Left hindlimb (tissue), 1 donor: ENCODE data around the gene NR2F1.

Source experiments
- DNase-seq: peaks from one replicate; pipeline ENCODE4 v3.0.0-alpha.2; 2018

The NR2F1 gene

GRCh38 chr5:93577854-93578812 is 4.9 kb upstream of the NR2F1 start:
- DNase-seq: no peak

- DNase-seq: peak; percentile 57
Observed at GRCh38 chr5:93578813-93579691, 4.0 kb upstream of the NR2F1 start.

- DNase-seq: peak; percentile 65
Observed at GRCh38 chr5:93579692-93580062, 3.3 kb upstream of the NR2F1 start.

GRCh38 chr5:93580063-93580926 is 2.7 kb upstream of the NR2F1 start:
- DNase-seq: peak; percentile 44

GRCh38 chr5:93580927-93581445 is 2.0 kb upstream of the NR2F1 start, which contains the start of gene NR2F1-AS1:
Gene NR2F1-AS1, minus strand, starts transcription at chr5:93581219.
- peak; percentile 40 for DNase-seq

GRCh38 chr5:93582167-93582462 is 907 bp upstream of the NR2F1 start:
- no peak for DNase-seq

DNA sequence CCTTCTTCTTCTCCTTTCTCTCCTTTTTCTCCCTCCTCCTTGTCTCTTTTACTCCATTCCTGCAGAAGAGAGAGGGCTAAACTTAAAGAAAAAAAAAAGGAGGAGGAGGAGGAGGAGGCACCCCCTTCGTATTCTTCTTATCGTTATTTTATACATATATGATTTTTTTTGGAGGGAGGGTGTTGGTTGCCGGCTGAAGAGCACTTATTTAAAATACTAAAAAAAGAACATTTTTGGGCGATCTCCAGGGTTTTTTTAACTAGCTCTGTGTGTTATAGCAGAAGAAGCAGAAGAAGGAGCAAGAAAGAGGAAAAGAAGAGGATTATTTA is 381 bp downstream of the NR2F1 start:
- DNase-seq: no peak

- no peak for DNase-seq
Observed at GRCh38 chr5:93583768-93584595, 960 bp downstream of the NR2F1 start.

GRCh38 chr5:93584596-93585040 is 1.6 kb downstream of the NR2F1 start:
- no peak for DNase-seq

- no peak for DNase-seq
Observed at GRCh38 chr5:93585041-93585766, 2.2 kb downstream of the NR2F1 start.

DNA sequence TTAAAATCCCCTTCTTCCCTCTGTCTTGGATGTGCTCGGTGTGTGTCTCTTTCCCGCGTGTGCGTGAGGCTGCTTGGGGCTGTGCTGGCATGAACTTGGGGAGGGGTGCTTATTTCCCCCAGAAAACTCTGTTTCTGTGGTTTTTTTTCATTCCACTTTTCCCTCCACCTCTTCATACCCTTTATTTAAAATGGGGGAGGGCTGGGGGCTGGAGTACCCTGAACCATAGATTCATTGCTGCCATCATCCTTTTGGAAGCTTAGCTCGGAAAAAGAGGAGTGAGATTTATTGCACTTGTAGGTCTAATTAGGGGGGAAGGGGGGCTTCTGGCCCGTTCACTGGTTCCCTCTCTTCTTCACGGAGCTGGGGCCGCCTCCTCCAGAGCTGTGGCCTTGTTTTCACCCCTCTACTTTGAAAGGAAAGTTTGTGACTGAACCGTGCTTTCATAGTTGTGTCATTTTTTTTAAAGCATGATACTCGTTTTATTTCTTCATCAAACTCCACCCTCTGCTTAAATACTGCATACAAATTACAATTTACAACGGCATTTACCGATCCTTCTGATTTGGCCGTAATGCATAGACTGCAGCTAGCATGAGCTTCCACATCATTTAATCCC is 2.9 kb downstream of the NR2F1 start:
- no peak for DNase-seq

DNA sequence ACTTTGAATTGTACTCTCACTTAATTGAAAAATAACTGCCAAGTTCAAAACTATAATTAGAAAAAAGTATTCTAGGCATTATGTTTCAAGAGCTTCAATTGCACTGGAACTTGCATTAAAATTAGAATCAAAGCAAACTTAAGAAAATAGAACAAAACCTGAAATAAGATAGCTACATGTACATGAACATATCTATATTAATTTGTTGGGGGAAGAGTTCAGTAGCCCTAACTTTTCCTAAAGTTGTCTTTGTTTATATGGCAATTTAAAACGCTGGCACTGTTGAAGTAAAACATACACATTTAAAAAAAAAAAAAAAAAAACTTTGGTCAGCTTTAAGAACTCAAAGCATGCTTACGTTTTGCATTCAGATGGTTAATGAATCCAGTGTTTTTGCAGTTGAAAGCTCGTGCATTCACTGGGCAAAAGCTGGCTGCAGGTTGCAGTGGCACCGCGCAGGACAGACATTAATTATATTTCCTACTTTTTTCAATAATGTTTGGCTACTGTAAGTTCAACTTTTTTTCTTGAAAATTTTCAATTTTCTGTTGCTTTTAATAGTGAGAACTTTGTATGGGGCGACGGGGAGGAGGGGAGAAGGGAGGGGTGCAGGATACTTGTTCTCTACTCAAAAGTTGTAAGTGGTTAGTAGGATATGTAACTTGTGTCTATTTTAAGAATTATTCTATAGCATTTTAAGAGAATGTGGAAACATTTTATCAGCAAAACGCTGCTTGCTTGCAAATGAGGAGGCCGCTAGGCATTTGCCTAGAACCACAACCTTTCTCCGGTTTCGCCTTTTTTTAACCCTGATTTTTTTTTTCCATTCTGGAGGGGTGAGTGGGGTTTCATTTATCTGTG is 3.9 kb downstream of the NR2F1 start:
- DNase-seq: no peak

DNA sequence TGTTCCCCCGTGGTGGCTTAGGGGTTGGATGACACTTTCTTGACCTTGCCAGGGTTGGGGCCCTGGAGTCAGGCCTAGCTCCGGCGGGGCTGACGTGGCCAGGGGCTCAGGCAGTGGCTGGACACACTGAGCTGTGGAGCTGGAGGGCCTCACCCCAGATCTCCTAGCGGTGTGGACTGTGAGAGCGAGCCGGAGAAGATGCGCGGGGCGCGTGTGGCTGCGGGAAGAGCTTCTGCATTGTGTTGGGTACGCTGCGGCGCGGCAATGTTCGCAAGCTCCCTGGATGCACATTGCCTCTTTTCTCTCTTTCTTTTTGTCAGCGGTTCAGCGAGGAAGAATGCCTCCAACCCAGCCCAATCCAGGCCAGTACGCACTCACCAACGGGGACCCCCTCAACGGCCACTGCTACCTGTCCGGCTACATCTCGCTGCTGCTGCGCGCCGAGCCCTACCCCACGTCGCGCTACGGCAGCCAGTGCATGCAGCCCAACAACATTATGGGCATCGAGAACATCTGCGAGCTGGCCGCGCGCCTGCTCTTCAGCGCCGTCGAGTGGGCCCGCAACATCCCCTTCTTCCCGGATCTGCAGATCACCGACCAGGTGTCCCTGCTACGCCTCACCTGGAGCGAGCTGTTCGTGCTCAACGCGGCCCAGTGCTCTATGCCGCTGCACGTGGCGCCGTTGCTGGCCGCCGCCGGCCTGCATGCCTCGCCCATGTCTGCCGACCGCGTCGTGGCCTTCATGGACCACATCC is 4.8 kb downstream of the NR2F1 start:
- no peak for DNase-seq

DNA sequence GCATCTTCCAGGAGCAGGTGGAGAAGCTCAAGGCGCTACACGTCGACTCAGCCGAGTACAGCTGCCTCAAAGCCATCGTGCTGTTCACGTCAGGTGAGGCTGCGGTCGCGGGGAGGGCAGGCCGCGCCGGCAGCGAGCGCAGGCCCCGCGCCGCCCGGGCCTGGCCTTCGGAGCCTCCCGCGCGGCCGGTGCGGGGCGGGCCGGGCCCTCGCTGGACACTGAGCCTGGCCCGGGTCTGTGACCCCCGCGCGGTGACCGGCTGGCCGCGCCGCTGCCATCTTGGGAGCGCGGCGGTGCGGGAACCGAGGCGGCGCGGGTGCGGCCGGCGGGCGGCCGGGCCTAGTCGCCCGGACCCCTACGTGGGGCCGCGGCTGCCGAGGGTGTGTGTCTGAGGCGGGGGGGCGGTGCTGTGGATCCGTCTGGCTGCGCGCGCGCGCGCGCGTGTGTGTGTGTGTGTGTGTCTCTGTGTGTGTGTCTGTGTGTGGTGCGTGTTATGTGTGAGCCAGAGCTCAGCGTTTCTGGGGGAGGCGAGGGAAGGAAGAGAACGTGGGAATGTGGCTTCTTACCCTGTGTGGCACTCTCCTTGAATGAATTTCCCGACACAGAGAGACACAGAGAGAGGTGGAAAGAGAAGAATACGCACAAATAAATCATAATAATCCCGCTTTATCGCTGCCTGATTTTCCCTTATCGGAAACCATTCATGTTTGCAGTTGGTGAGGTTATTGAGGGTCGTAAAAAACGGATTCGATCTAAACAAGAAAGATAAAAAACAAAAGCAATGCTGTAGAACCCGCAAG is 5.5 kb downstream of the NR2F1 start:
- no peak for DNase-seq

GRCh38 chr5:93589152-93589828 is 6.3 kb downstream of the NR2F1 start:
- DNase-seq: no peak

DNA sequence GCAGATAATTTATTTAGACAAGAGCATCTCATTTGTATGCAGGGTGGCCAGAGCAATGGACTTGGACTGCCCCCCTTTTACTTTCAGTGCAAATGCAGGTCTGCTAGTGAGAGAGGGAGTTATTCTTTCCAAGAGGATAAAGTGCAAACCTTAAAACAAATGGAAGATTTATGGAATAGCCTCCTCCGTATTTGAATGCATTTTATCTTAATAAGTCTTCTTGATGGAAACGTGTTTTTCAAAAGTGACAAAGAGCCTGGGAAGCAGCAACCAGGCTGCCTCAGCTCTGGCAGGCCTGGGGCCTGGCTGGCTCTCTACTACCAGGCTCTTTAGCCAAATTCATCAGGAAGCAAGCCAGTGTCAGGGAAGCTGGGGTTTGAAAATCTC is 6.8 kb downstream of the NR2F1 start:
- no peak for DNase-seq

DNA sequence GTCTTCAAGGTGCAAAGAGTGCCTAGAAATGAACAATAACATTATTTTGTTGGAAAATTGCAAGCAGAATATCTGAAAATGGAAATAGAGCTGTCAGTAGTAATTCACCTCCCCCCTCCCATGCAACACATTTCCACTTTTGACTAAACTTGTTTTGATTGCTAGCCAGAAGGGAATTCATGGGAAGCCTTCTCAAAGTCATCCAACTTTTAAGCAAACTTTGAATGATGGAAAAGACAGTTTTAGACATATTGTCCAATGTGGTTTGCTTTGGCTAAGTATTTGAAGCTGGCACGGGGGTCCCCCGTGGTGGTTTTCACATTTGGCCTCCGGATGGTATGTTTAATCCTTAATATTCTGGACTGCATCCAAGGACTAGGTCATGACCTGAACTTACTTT is 7.5 kb downstream of the NR2F1 start:
- no peak for DNase-seq
